ENCODE data around the gene PRLR.

The PRLR gene

DNA sequence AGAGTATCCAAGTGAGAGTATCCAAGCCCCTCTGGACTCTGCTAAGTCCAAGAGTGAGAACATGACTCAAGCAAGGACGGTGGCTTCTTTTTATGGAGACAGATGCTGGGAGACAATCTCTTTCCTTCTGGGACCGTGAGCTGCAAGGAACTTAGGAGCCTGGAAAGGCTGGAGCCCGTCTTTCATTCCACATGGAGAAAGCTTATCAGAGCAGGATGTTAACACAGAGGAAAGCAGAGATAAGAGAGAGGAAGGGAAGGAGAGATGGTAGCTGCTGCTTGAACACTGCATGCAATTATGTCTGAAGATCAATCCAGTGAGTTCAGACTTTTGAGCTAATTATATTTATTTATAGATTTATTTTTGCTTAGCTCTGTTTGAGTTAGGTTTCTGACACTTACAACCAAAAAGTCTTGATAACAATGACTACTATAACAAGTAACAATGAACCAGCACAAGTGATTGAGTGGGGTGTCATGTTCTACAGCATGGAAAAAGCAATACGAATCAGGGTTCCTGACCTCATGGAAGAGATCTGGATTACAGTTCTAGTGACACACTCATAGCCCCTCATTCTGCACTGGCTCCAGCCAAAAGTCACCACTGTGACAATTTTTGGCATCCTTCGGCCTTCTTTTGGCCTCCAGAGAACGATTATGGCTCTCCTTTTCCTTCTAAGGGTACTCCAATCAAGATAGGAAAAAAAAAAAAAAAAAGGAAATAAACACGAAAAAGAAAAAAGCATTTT is 71.5 kb downstream of the PRLR start:
- no peak for DNase-seq (ENCODE audit: low read depth)
- TF ChIP-seq, protein P1, sequence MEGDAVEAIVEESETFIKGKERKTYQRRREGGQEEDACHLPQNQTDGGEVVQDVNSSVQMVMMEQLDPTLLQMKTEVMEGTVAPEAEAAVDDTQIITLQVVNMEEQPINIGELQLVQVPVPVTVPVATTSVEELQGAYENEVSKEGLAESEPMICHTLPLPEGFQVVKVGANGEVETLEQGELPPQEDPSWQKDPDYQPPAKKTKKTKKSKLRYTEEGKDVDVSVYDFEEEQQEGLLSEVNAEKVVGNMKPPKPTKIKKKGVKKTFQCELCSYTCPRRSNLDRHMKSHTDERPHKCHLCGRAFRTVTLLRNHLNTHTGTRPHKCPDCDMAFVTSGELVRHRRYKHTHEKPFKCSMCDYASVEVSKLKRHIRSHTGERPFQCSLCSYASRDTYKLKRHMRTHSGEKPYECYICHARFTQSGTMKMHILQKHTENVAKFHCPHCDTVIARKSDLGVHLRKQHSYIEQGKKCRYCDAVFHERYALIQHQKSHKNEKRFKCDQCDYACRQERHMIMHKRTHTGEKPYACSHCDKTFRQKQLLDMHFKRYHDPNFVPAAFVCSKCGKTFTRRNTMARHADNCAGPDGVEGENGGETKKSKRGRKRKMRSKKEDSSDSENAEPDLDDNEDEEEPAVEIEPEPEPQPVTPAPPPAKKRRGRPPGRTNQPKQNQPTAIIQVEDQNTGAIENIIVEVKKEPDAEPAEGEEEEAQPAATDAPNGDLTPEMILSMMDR (IDR thresholded peaks at IDR 0.05; ENCODE audit: control insufficient read depth, extremely low read depth, insufficient read depth): no peak
- H3K4me3 ChIP-seq (ENCODE audit: low read depth, low read length): no peak overlapping the region

DNA sequence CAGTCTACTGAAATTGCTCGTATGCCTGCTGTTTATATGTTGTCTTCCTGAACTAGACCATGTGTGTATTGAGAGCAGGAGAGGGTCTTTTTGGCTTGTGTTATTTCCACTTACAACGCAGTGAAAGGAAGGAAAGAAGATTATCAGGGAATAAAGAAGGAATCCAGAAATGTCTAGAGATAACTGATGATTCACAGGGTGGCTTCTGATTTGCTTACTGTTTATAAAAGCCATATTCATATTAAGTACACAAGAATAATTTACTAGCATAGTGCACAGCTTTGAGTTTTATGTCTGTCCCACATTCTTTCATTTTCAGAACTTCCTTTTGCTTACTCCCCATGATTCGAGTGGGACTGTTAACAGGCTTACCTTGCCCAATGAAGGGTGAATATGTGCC is 72.1 kb downstream of the PRLR start:
- TF ChIP-seq, protein P1 (IDR thresholded peaks at IDR 0.05; ENCODE audit: control insufficient read depth, extremely low read depth, insufficient read depth): no peak
- no peak overlapping the region for H3K4me3 ChIP-seq (ENCODE audit: low read depth, low read length)
- no peak for DNase-seq (ENCODE audit: low read depth)

DNA sequence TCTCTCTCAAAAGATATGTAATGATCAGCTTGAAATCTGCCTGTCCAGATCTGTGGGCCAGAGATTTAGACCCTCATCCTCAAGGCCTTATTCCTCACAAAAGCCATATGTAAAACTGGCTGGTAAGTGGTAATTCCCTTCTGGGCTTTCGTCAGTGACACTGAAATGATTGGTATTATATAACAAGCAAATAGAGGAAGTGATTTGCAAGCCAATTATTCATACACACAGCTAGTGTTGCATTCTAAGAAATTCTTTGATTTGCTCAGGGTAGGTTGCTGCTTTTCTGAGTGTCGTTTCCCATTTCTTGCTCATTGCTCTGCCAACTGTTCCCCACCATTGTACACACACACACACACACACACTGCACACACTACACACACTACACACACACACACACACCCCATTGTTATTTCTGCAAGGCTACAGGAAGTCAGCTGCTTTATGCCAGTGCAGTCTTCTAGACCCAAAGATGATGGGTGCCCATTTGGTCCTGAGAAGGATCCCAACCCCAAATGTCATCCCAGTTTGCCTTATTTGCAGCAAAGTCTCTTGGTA is 76.8 kb downstream of the PRLR start:
- no peak for DNase-seq (ENCODE audit: low read depth)
- no peak overlapping the region for H3K4me3 ChIP-seq (ENCODE audit: low read depth, low read length)
- TF ChIP-seq, protein P1 (IDR thresholded peaks at IDR 0.05; ENCODE audit: control insufficient read depth, extremely low read depth, insufficient read depth): no peak

DNA sequence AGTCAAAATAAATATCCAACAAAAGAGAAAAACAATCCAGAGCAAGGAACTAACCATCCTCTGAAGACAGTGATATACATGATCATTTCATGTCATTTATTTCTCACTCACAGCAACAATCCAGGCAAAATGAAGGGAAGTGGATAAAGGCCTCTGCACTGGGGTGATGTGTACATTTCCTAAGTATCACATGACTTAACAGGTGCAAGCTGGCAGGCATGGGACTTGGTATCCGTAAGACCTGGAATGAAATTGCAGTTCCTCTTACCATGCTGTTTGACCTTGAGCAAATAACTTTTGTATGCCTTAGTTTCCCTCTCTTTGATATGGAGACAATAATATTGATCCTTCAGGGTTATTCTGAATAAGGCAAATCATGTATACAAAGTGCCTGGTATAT is 77.6 kb downstream of the PRLR start:
- no peak overlapping the region for H3K4me3 ChIP-seq (ENCODE audit: low read depth, low read length)
- TF ChIP-seq, protein P1 (IDR thresholded peaks at IDR 0.05; ENCODE audit: control insufficient read depth, extremely low read depth, insufficient read depth): no peak
- no peak for DNase-seq (ENCODE audit: low read depth)

DNA sequence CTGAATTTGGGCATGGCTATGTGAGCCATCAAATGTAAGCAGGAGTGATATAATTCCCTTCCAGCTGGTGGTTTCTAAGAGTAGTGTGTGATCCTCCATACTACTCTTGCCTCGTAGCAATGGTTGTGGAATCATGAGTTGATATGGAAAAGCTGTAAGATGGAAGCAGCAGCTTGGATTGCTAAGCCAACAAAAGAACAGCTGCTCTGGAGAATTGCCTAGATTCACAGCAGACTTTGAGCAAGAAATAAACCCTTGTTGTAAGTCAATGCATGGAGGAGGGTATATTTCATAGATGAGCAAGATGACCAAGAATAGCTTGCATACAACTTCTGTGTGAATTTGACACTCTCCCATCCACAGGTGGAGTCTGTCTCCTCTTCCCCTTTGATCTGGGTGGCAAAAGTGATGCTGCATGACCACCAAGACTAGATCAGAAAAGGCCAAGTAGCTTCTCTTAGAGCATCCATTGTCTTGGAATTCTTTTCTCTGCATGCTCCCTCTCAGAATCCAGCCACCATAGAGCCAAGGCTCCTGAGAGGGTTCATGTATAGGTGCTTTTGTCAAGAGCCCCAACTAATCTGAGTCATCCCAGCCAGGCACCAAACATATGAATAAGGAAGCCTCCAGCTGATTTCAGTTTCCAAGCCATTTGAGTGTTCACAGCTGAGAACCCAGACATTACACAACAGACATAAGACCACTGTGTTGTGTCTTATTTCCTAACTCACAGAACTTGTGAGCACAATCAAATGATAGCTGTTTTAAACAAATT is 79.0 kb downstream of the PRLR start:
- no peak overlapping the region for H3K4me3 ChIP-seq (ENCODE audit: low read depth, low read length)
- no peak for DNase-seq (ENCODE audit: low read depth)
- TF ChIP-seq, protein P1 (IDR thresholded peaks at IDR 0.05; ENCODE audit: control insufficient read depth, extremely low read depth, insufficient read depth): no peak

DNA sequence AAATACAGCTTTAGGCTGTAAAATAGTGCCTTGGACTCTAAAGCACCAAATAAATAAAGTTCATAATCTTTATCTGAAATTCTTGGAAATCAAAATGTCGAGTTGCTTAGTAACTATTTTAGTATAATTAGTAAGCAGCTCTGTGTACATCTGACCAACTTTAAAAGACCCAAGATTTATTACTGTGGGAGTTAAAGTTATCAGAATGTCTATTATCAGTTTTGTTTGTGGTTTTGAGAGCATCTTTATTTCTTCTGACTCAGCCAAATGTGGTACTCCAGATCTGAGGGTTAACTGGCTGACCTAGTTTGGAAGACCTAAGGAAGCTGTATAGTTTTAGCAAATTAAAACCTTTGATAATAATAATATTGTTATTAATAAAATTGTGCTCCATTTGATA is 81.2 kb downstream of the PRLR start:
- DNase-seq (ENCODE audit: low read depth): no peak
- no peak overlapping the region for H3K4me3 ChIP-seq (ENCODE audit: low read depth, low read length)
- TF ChIP-seq, protein P1 (IDR thresholded peaks at IDR 0.05; ENCODE audit: control insufficient read depth, extremely low read depth, insufficient read depth): no peak
